HG03095 (cell line): ENCODE measurements around the gene CTPS1.

Source experiments
- ATAC-seq: cut with Tn5 transposase; IDR thresholded peaks from one replicate; pipeline ENCODE4 v1.9.1; 2021; ENCODE audit warnings: moderate library complexity; ENCODE audit not compliant: unreplicated experiment

CTPS1 gene

DNA sequence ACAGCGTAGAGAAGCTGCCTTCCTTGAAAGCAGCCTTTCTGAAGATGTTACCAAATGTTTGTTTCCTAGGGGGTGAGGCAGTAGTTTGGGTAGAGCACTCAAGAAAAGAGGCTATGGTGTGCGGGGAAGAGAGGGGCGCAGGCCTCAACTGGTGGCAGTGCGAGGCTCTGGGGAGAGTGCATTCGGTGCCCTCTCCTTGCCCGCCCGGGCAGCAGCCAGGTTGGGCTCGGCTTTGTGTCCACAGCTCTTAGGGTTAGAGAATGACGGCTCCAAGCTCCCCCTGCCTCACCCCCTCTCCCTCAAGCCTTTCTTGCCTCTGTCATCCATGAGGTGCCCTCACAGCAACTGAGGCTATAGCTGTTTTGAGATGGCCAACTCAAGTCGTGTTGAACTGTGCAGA lies 42.9 kb downstream of the CTPS1 start:
- ATAC-seq = no peak

- no peak for ATAC-seq
Measured at GRCh38 chr1:41023279-41023990, 43.9 kb downstream of the CTPS1 start.

DNA sequence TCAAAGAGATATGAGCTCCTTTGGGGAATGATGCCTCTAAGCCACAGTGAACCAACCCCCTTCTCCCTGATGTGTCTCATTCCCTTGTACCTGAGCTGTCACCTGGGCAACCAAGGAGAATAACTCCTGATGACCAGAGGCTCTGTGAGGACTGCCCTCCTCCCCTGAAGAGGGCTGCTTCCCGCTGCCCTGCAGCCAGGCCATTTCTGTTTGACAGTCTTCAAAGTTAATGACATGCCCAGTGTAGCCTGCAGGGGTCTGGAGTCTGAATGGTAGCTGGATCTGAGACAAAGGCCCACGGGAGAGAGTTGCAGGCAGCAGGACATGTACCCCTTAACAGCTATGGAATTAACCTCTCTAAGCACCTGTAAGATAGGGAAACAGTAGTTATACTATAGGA lies 45.5 kb downstream of the CTPS1 start:
- no peak for ATAC-seq

DNA sequence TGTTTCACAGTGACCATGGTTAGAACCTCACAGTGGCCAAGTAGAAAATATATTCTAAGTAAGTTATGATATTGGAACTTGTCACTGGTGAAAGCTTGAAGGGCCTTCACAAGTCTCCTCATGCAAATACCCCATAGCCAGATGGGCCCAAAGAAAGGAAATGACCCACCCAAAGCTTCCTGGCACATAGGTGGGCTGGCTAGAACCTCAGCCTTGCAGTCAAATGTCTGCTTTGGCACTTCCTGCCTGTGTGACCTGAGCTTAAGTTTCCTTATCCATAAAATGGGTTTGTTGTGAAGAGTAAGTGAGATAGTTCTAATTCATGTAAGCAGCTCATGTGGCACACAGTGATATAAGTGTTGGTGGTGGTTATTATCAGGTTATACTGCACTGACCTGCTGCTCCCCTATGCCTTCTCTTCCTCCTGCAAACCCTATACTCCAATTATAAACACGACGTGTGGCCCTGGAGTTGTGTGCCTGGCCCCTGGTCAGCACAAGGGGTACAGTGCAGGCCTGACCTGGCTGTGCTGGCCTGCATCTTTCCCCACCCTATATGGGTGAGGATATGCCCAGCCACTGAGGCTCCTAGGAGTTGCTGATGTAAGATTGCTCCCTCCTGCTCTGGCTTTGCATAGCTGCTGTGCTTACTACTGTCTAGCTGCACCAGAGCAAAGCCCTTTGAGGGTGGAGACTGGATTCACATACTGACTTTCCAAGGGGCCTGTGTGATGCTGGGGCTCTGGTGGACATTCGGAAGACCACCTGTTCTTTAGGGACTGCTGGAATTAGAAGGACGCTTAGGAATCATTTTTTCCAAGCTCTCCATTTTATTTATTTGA lies 46.7 kb downstream of the CTPS1 start:
- no peak for ATAC-seq

DNA sequence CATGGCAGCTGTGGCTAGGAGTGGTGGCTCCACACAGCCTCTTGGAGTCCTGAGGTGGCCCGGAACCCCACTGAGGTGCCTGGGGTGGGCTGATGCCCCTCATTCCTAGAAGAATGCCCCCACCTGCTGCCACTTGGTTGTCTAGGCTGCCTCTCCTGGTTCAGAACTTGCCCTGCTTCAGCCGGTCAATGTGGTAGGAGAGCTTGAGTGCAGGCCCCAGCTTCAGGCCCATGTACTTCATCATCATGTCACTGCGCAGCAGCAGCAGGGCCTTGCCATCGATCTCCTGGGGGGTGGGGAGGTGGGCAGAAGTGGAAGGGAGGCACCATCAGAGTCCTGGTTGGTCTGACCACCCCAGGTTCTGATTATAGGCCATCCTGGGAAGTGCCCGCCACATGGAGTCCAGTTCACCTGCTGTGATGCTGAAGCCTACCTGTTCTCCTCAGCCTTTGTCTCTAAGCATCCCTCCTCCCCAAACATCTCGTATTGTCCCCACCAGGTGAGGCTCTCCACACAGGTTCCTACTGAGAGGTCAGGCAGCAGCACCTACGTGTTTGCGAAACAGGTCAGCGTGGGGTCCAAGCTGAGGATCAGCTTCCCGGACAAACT lies 48.6 kb downstream of the CTPS1 start:
- no peak for ATAC-seq

DNA sequence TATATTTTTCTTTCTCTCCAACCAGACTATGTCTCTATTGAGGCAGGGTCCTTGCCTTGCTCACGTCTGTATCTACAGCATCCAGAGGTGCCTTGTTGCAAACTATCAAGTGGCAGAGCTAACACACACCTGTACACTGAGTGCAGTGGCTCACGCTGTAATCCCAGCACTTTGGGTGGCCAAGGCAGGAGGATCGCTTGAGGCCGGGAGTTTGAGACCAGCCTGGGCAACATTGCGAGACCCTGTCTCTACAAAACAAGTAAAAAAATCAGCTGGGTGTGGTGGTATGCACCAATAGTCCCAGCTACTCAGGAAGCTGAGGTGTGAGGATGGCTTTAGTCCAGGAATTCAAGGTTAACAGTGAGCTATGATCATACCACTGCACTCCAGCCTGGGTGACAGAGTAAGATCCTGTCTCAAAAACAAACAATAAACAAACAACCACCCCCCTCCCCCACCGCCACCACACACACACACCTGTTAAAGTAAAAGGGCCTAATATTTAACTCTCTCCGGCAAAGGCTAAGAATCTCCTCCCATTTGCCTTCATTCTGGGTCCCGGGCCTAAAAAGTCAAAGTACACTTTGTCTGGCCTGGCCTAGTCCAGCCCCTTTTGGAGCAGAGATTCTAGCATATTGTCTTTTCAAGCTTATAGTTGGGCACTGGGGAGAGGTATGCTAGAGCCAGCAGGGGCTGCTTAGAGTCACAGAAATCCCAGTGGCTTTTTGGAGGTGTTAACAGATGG lies 51.5 kb downstream of the CTPS1 start:
- ATAC-seq = no peak

DNA sequence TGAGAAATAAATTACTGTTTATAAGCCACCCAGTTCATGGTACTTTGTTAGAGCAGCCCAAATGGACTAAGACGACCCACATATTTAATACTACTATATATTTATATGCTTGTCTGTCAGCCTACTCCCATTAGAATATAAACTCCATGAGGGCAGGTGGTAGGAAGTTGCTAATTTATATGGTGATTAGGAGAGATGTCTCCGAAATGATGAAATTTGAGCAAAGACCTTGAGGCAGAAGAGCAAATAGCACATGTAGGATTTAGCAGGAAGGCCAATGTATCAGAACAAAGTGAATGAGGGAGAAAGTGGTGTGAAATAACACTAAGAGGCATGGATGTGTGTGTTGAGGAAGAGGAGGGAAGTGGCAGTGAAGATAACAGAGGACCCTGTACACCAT lies 52.7 kb downstream of the CTPS1 start:
- ATAC-seq = no peak

GRCh38 chr1:41033272-41033671 lies 53.8 kb downstream of the CTPS1 start:
- no peak for ATAC-seq

- no peak for ATAC-seq
Measured at GRCh38 chr1:41037116-41037903, 57.8 kb downstream of the CTPS1 start.

DNA sequence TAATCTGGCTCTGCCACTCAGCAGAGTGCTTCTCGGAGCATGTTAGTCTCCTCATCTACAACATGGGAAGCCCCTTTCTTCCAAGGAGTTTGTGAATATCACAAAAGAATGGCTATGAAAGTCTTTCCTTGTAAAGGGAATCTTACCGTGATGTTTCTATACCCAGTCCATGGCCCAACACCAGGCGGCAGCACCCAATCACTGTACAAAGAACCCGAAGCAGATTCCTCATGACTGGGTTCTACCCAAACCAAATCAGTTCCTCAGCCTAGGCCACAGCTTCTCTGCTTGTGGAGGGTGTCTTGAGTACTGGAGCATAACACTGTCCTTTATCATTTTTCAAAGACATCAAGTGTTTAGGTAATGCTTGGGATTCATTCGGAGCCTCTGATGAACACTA lies 58.6 kb downstream of the CTPS1 start:
- ATAC-seq = no peak

- ATAC-seq = no peak
Measured at GRCh38 chr1:41041614-41042270, 62.2 kb downstream of the CTPS1 start.

DNA sequence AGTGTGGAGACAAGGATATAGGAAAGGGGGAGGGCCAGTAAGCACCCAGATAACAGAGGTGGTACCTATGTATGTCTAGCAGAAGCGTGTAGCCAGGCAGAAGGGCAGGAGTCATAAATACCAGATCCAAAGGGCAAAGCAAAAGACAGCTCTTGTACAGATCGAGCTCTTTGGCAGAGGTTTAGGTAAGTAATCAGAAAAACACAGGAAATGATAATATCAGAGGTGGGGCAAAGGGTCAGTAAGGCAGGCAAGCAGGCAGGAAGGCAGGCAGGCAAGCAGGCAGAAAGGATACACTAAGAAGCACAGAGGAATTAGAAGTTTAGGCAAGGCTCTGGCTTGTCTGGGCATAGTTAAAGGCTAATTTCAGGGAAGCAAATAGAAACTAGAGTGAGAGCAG lies 64.7 kb downstream of the CTPS1 start:
- no peak for ATAC-seq

- no peak for ATAC-seq
Measured at GRCh38 chr1:41045740-41046139, 66.2 kb downstream of the CTPS1 start.

GRCh38 chr1:41046347-41046775 lies 66.9 kb downstream of the CTPS1 start:
- ATAC-seq = no peak

GRCh38 chr1:41048540-41048939 lies 69.0 kb downstream of the CTPS1 start:
- no peak for ATAC-seq

DNA sequence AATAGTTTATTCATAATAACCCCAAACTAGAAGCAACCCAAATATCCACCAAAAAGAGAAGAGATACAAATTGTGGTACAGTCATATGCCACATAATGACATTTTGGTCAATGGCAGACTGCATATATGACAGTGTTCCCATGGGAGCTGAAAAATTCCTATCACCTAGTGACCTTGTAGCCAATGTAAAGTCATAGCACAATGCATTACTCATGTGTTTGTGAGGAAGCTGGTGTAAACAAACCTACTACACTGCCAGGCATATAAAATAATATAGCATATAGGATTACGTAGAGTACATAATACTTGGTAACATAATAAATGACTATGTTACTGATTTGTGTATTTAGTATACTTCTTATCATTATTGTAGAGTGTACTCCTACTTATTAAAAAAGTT lies 71.5 kb downstream of the CTPS1 start:
- ATAC-seq = no peak

DNA sequence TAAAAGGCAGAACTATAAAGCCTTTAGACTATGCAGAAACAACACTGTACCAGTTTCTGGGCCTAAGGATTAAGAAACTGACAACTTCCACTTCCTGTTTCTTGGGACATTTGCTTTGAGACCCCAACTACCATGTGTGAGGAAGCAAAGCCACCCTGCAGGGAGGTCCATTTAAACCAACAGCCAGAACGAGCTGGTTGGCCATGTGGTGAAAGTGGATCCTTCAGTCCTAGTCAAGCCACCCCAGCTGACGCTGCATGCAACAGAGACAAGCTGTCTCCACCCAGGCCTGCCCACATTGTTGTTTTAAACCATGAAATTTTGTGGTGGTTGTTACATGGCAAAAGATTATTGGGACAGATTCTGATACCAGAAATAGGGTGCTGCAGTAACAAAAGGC lies 73.8 kb downstream of the CTPS1 start:
- ATAC-seq = no peak

- no peak for ATAC-seq
Measured at GRCh38 chr1:41056907-41057306, 77.4 kb downstream of the CTPS1 start.
